Left ventricle myocardium inferior (tissue), 1 donor: Measurements from ENCODE around the gene INF2. TPM values are rescaled to one million over a fixed set of nuclear protein-coding genes. Genes with fewer than 3 reads are reported as not detected.

ENCODE experiments used
- DNase-seq: peaks from one replicate; pipeline ENCODE4 v3.0.0-alpha.2; 2020
- H3K27ac ChIP-seq: fragments of 200-600 bp; replicated peaks from 2 replicates; pipeline ENCODE4 v1.8.0; 2021
- H3K27me3 ChIP-seq: fragments of 200-600 bp; 2 replicates; pipeline ENCODE4 v1.8.0; 2021; ENCODE audit warnings: low read depth
- H3K36me3 ChIP-seq: fragments of 200-600 bp; 2 replicates; pipeline ENCODE4 v1.8.0; 2021
- H3K4me1 ChIP-seq: fragments of 200-600 bp; 2 replicates; pipeline ENCODE4 v1.8.0; 2021
- H3K4me3 ChIP-seq: fragments of 200-600 bp; 2 replicates; pipeline ENCODE4 v1.8.0; 2021; ENCODE audit warnings: mild to moderate bottlenecking, moderate library complexity
- H3K9me3 ChIP-seq: fragments of 200-600 bp; replicated peaks from 2 replicates; pipeline ENCODE4 v1.8.0; 2021
- CTCF ChIP-seq: fragments of 200-600 bp; IDR thresholded peaks from 2 replicates; pipeline ENCODE4 v1.8.0; 2021; ENCODE audit warnings: antibody characterized with exemption, mild to moderate bottlenecking, borderline replicate concordance
- intact Hi-C: fragments of 100-400 bp; cut with micrococcal nuclease; formaldehyde crosslinking; loops from one replicate; pipeline ENCODE4 v1.11.0; 2022
- total RNA-seq: library from RNA; stranded (reverse); fragmentation: NEBNext Ultra II Directional; extraction: Animal tissue kit (Norgen Biotek cat#: 25700); gene quantifications from one replicate; pipeline ENCODE4 v1.2.1, GENCODE V29; 2021
- donor health status: DM: no; HTN: yes; CAD: no; lungs with severe emphysema.

INF2 gene
- total RNA-seq, 1 donor from 2014 or later = 28.5 TPM

- Histone ChIP-seq H3K27me3 (peaks cover 6% of the 10 kb centered on the region), H3K4me3 (no peak overlapping the region), H3K4me1 (peaks cover 30% of the 10 kb centered on the region), H3K9me3 (no peaks in the 10 kb centered on the region), H3K36me3 (no peaks in the 10 kb centered on the region), H3K27ac (no peak overlapping the region)
- intact Hi-C loops = loop anchor here (5.0 kb wide), 1 partner anchor 42 kb away; no protein-coding TSS in a partner anchor
- DNase-seq = no peak
- TF ChIP-seq CTCF = no peak
Observed at GRCh38 chr14:104655128-104655848, 34.1 kb upstream of the INF2 start.

GRCh38 chr14:104656014-104656714 lies 33.3 kb upstream of the INF2 start:
- Histone ChIP-seq H3K4me1 (peaks cover 30% of the 10 kb centered on the region), H3K9me3 (peaks cover 3% of the 10 kb centered on the region), H3K27me3 (peaks cover 15% of the 10 kb centered on the region), H3K4me3 (no peak overlapping the region), H3K36me3 (no peaks in the 10 kb centered on the region), H3K27ac (no peak overlapping the region)
- no peak for TF ChIP-seq CTCF
- intact Hi-C loops = loop anchor here (5.0 kb wide), 1 partner anchor 41 kb away; no protein-coding TSS in a partner anchor
- no peak for DNase-seq

- Histone ChIP-seq H3K36me3 (no peaks in the 10 kb centered on the region), H3K27ac (no peak overlapping the region), H3K4me3 (no peak overlapping the region), H3K27me3 (peaks cover 16% of the 10 kb centered on the region), H3K4me1 (peaks cover 30% of the 10 kb centered on the region), H3K9me3 (peaks cover 7% of the 10 kb centered on the region)
- intact Hi-C loops = loop anchor here (5.0 kb wide), 1 partner anchor 40 kb away; no protein-coding TSS in a partner anchor
- no peak for TF ChIP-seq CTCF
- DNase-seq = no peak
Observed at GRCh38 chr14:104657101-104657524, 32.3 kb upstream of the INF2 start.

GRCh38 chr14:104657563-104658324 lies 31.7 kb upstream of the INF2 start:
- TF ChIP-seq CTCF = no peak
- Histone ChIP-seq H3K4me1 (peaks cover 30% of the 10 kb centered on the region), H3K27ac (no peak overlapping the region), H3K36me3 (no peaks in the 10 kb centered on the region), H3K4me3 (no peak overlapping the region), H3K9me3 (peaks cover 7% of the 10 kb centered on the region), H3K27me3 (peaks cover 16% of the 10 kb centered on the region)
- DNase-seq = no peak
- intact Hi-C loops = loop anchor here (5.0 kb wide), 1 partner anchor 40 kb away; no protein-coding TSS in a partner anchor

- H3K4me3 ChIP-seq = no peak overlapping the region
- intact Hi-C loops = loop anchor here (5.0 kb wide), 1 partner anchor 39 kb away; no protein-coding TSS in a partner anchor
- DNase-seq = no peak
- H3K36me3 ChIP-seq = no peaks in the 10 kb centered on the region
- peaks cover 16% of the 10 kb centered on the region for H3K27me3 ChIP-seq
- TF ChIP-seq CTCF = no peak
- peaks cover 30% of the 10 kb centered on the region for H3K4me1 ChIP-seq
- H3K27ac ChIP-seq = no peak overlapping the region
- H3K9me3 ChIP-seq = peaks cover 7% of the 10 kb centered on the region
Observed at GRCh38 chr14:104658325-104658712, 31.1 kb upstream of the INF2 start.
